Cardiac fibroblast (primary cell): Measurements from ENCODE around the gene SLC6A6.

ENCODE experiments used
- DNase-seq, 2 donors: peaks; one replicate each; pipeline versions ENCODE4 v3.0.0 to v3.0.0-alpha.2; 2010; ENCODE audit warnings: low read depth in 2 of 2
- H3K4me3 ChIP-seq, 2 donors: replicated peaks in 1 of 2; 1 replicate in 1 of 2; 2 replicates in 1 of 2; pipeline ENCODE4 v1.5.1; 2011; ENCODE audit warnings: low read depth in 2 of 2, low read length in 2 of 2, mild to moderate bottlenecking in 2 of 2, moderate library complexity in 1 of 2
- TF ChIP-seq, protein P1 (sequence below): IDR thresholded peaks from one replicate; pipeline ENCODE4 v1.5.1; 2011; ENCODE audit warnings: low read depth, mild to moderate bottlenecking, low read length, inconsistent platforms

SLC6A6 gene

GRCh38 chr3:14503033-14503705 is 100.8 kb downstream of the SLC6A6 start:
- DNase-seq = no peak
- no peak overlapping the region for H3K4me3 ChIP-seq
- TF ChIP-seq, protein P1, sequence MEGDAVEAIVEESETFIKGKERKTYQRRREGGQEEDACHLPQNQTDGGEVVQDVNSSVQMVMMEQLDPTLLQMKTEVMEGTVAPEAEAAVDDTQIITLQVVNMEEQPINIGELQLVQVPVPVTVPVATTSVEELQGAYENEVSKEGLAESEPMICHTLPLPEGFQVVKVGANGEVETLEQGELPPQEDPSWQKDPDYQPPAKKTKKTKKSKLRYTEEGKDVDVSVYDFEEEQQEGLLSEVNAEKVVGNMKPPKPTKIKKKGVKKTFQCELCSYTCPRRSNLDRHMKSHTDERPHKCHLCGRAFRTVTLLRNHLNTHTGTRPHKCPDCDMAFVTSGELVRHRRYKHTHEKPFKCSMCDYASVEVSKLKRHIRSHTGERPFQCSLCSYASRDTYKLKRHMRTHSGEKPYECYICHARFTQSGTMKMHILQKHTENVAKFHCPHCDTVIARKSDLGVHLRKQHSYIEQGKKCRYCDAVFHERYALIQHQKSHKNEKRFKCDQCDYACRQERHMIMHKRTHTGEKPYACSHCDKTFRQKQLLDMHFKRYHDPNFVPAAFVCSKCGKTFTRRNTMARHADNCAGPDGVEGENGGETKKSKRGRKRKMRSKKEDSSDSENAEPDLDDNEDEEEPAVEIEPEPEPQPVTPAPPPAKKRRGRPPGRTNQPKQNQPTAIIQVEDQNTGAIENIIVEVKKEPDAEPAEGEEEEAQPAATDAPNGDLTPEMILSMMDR = no peak

- DNase-seq = no peak
- TF ChIP-seq, protein P1 = no peak
- H3K4me3 ChIP-seq = no peak overlapping the region
Observed at GRCh38 chr3:14503706-14504065, 101.3 kb downstream of the SLC6A6 start.

DNA sequence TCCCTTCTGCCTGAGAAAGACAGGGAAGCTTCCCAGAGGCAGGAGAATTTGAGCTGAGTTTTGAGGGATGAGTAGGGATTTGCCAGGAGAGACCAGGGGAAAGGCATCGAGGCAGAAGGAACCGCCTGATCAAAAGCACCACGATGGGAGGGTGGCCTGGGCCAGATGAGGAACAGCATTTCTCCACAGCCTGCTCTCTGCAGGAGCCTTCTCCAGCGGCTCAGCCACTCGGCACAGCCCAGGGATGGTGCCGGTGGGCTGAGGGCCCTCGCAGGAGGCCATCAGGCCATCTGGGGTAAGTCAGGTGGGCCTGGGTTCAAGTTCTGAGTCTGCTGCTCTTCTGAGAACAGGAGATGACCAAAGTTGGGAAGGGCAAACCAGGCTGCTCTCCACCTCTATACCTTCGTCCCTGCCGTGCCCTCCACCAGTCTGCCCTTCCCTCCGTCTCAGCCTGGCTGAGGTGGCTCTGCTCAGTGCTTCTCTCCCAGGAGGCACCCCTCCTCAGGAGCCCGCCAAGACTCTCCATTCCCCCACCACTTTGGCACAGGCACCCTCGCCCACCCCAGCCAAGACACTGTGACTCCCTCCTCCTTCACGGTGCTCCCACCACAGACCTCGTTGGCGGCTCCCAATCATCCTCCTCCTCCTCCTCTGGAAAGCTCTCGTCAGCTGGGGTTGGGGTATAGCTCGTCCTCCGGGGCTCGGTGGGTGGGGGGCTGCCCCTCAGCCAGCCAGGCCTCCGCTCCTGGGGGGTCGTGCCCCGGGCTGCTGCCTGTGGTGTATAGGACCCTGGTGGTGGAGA is 102.8 kb downstream of the SLC6A6 start:
- H3K4me3 ChIP-seq = no peak overlapping the region
- TF ChIP-seq, protein P1 = no peak
- DNase-seq = no peak

- TF ChIP-seq, protein P1 = no peak
- H3K4me3 ChIP-seq = no peak overlapping the region
- no peak for DNase-seq
Observed at GRCh38 chr3:14505803-14506500, 103.5 kb downstream of the SLC6A6 start.

DNA sequence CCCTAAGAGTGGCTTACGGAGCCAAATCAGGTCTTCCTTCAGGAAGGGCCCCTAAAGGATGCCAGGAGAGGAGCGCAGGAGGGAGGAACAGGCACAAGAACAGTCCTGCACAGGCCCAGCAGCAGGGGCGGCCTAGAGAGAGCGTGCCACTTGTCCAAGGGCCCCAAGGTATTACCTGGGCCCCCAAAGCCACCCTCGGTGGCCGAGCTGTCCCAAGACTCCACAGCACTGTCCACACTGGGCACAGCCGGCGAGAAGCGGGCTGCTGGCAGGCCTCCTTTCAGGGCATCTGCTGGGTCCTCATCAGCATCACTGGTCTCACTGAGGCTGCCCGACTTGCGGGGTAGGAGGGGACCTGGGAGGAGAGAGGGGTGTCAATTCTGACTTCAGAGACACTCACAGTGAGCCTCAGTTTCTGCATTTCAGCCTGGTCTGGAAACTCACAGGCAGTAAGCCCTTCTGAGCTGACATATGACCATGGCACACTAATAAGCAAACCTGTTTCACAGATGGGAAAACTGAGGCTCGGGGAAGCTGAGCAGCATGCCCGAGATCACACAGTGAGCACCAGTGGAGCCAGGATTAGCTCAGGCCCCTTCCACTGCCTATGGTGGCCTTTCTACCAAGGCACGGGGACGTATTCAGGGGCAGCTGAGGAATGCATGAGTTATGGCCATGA is 104.4 kb downstream of the SLC6A6 start:
- DNase-seq = no peak
- TF ChIP-seq, protein P1 = no peak

GRCh38 chr3:14507305-14507741 is 104.9 kb downstream of the SLC6A6 start:
- no peak for DNase-seq
- H3K4me3 ChIP-seq = no peak overlapping the region
- TF ChIP-seq, protein P1 = no peak

More for the DNA sequence above, 104.4 kb downstream of the SLC6A6 start:
- H3K4me3 ChIP-seq = no peak overlapping the region
